NCI-H128 (cell line): ENCODE data around the gene UBE2J2.
A peak's percentile ranks its signal among the peaks of the same experiment; 100 is the strongest.

Experiments
- DNase-seq: peaks from one replicate; lab custom pipeline; 2025; ENCODE audit not compliant: unreplicated experiment; lab: John Stamatoyannopoulos, UW

The UBE2J2 gene

GRCh38 chr1:1296070-1297061, 22.7 kb upstream of the UBE2J2 start:
- DNase-seq: no peak

GRCh38 chr1:1295154-1295923, 21.7 kb upstream of the UBE2J2 start:
- no peak for DNase-seq

- DNase-seq: no peak
Measured at GRCh38 chr1:1294250-1294890, 20.7 kb upstream of the UBE2J2 start.

- no peak for DNase-seq
Measured at GRCh38 chr1:1293263-1294249, 19.9 kb upstream of the UBE2J2 start.

- DNase-seq: no peak
Measured at GRCh38 chr1:1292851-1293250, 19.2 kb upstream of the UBE2J2 start.

GRCh38 chr1:1292442-1292779, 18.8 kb upstream of the UBE2J2 start:
- DNase-seq: no peak

GRCh38 chr1:1291548-1292441, 18.1 kb upstream of the UBE2J2 start:
- DNase-seq: peak; percentile 34

- DNase-seq: no peak
Measured at GRCh38 chr1:1291023-1291528, 17.4 kb upstream of the UBE2J2 start.

GRCh38 chr1:1290238-1290731, 16.6 kb upstream of the UBE2J2 start:
- no peak for DNase-seq

GRCh38 chr1:1287288-1288110, 13.8 kb upstream of the UBE2J2 start:
- DNase-seq: no peak

- no peak for DNase-seq
Measured at GRCh38 chr1:1286313-1287261, 12.9 kb upstream of the UBE2J2 start.

GRCh38 chr1:1285611-1286311, 12.1 kb upstream of the UBE2J2 start:
- no peak for DNase-seq

GRCh38 chr1:1285102-1285571, 11.5 kb upstream of the UBE2J2 start:
- no peak for DNase-seq

GRCh38 chr1:1284221-1285101, 10.8 kb upstream of the UBE2J2 start:
- DNase-seq: no peak

- DNase-seq: no peak
Measured at GRCh38 chr1:1283821-1284220, 10.2 kb upstream of the UBE2J2 start.
